C4-2B (cell line): ENCODE results near the gene NLRC5.

Source experiments
- ZFX ChIP-seq: fragments of 450-650 bp; IDR thresholded peaks from 2 replicates; pipeline ENCODE4 v1.6.1; 2017
- TF ChIP-seq, protein P1 (sequence below): fragments of 450-650 bp; conservative IDR thresholded peaks from 2 replicates; pipeline ENCODE4 v1.5.1; 2017; ENCODE audit warnings: mild to moderate bottlenecking

DNA sequence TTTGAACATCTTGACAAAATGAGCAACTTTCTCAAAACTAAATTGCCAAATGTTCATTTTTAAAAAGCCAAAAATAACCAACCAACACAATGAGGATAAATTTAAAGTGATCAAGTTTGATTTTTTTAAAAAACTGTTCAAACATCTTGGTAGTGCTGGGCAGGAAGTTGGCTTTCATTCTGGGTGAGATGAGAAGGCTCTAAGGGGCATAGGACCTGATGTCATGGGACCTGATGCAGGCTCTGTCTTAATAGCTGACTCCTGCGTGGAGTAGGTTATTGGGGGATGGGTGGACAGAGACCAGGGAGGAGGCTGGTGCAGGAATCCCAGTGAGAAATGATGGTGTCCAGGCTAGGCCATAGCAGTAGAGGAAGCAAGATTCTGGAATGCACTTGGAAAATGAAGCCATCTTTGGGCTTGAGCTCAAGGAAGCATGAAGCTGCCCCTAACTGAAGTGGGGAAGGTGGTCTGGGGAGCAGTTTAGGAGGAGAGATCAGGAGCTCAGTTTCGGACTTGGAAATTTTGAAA is 20.4 kb downstream of the NLRC5 start:
- TF ChIP-seq, protein P1, sequence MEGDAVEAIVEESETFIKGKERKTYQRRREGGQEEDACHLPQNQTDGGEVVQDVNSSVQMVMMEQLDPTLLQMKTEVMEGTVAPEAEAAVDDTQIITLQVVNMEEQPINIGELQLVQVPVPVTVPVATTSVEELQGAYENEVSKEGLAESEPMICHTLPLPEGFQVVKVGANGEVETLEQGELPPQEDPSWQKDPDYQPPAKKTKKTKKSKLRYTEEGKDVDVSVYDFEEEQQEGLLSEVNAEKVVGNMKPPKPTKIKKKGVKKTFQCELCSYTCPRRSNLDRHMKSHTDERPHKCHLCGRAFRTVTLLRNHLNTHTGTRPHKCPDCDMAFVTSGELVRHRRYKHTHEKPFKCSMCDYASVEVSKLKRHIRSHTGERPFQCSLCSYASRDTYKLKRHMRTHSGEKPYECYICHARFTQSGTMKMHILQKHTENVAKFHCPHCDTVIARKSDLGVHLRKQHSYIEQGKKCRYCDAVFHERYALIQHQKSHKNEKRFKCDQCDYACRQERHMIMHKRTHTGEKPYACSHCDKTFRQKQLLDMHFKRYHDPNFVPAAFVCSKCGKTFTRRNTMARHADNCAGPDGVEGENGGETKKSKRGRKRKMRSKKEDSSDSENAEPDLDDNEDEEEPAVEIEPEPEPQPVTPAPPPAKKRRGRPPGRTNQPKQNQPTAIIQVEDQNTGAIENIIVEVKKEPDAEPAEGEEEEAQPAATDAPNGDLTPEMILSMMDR = no peak
- TF ChIP-seq ZFX = no peak
